NCI-H460 (cell line): ENCODE data around the gene LPO. TPM values are rescaled to one million over a fixed set of nuclear protein-coding genes. Genes with fewer than 3 reads are reported as not detected.
A peak's percentile ranks its signal among the peaks of the same experiment; 100 is the strongest.

Experiments used
- DNase-seq: peaks from one replicate; pipeline ENCODE4 v3.0.0-alpha.2; 2016; ENCODE audit warnings: low read depth; ENCODE audit errors: extremely low read depth
- total RNA-seq: library from RNA; depleted of rRNA; stranded (reverse); fragments of >200 nt; shearing (Covaris generic); gene quantifications from 2 replicates; pipeline ENCODE4 v1.2.3, GENCODE V29; 2014

LPO gene
- total RNA-seq, 1 experiment from 2014 or later = 0.07 TPM

GRCh38 chr17:58302171-58302918 lies 64.0 kb downstream of the LPO start:
- DNase-seq = no peak

- DNase-seq = no peak
These were observed 64.7 kb downstream of the LPO start for GRCh38 chr17:58302919-58303585.

- peak; percentile 27 for DNase-seq
These were observed 65.8 kb downstream of the LPO start for GRCh38 chr17:58303971-58304749.

GRCh38 chr17:58304750-58305486 lies 66.5 kb downstream of the LPO start:
- DNase-seq = no peak

- no peak for DNase-seq
These were observed 67.2 kb downstream of the LPO start for GRCh38 chr17:58305626-58306025.

- no peak for DNase-seq
These were observed 68.0 kb downstream of the LPO start for GRCh38 chr17:58306131-58306951.

- no peak for DNase-seq
These were observed 69.2 kb downstream of the LPO start for GRCh38 chr17:58307468-58308172.

- DNase-seq = no peak
These were observed 70.0 kb downstream of the LPO start for GRCh38 chr17:58308173-58308984.

GRCh38 chr17:58308985-58309917 lies 70.9 kb downstream of the LPO start:
- DNase-seq = no peak

- no peak for DNase-seq
These were observed 71.5 kb downstream of the LPO start for GRCh38 chr17:58309918-58310259.

GRCh38 chr17:58310511-58311428 lies 72.4 kb downstream of the LPO start:
- no peak for DNase-seq

GRCh38 chr17:58311429-58311894 lies 73.1 kb downstream of the LPO start:
- no peak for DNase-seq

- no peak for DNase-seq
These were observed 73.7 kb downstream of the LPO start for GRCh38 chr17:58312021-58312630.

GRCh38 chr17:58312829-58313228 lies 74.4 kb downstream of the LPO start:
- no peak for DNase-seq

- no peak for DNase-seq
These were observed 75.7 kb downstream of the LPO start for GRCh38 chr17:58313815-58314705.
